MM.1S (cell line): Measurements from ENCODE around the gene STRADA.

Experiments
- EZH2 ChIP-seq: fragments of 300-600 bp; sonication (generic); optimal IDR thresholded peaks from 2 replicates; pipeline ENCODE3; 2017; ENCODE audit warnings: low read depth, mild to moderate bottlenecking, antibody characterized with exemption, low read length, mixed read lengths
- EZH2phosphoT487 ChIP-seq: fragments of 300-600 bp; sonication (generic); IDR thresholded peaks from 2 replicates; pipeline ENCODE4 v1.6.1; 2018; ENCODE audit warnings: antibody characterized with exemption, low read length
- TF ChIP-seq, protein P1 (sequence below): fragments of 300-600 bp; sonication (generic); IDR thresholded peaks from 2 replicates; pipeline ENCODE4 v1.5.1; 2016; ENCODE audit warnings: antibody characterized with exemption, low read length, mixed read lengths

DNA sequence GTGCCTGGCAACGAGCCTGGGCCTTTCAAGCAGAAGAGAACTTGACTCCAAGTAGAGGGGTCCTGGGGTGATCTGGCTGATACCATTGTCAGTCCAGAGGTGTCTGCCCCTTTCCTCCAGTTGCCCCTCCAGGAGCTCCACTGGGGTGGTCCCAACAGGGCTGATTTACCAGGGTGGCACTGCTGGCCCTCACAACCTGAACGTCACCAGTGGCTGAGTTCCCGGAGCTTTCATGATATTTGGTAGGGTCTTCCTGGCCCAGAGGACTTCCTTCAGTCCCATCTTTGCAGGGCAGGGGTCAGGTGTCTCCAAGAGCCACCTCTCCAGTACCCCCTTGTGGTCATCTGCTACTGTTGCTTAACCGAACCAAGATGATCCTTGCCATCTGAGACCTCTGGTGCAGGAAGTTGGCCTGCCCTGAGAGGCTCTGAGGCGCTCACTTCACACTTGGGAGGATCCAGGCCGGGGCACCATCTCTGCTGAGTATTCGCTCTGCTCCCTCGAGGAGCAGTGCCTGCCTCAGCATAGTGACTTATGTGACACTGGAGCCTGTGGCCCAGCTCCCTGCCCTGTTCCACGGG lies 45.1 kb downstream of the STRADA start:
- TF ChIP-seq, protein P1, sequence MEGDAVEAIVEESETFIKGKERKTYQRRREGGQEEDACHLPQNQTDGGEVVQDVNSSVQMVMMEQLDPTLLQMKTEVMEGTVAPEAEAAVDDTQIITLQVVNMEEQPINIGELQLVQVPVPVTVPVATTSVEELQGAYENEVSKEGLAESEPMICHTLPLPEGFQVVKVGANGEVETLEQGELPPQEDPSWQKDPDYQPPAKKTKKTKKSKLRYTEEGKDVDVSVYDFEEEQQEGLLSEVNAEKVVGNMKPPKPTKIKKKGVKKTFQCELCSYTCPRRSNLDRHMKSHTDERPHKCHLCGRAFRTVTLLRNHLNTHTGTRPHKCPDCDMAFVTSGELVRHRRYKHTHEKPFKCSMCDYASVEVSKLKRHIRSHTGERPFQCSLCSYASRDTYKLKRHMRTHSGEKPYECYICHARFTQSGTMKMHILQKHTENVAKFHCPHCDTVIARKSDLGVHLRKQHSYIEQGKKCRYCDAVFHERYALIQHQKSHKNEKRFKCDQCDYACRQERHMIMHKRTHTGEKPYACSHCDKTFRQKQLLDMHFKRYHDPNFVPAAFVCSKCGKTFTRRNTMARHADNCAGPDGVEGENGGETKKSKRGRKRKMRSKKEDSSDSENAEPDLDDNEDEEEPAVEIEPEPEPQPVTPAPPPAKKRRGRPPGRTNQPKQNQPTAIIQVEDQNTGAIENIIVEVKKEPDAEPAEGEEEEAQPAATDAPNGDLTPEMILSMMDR: peak; percentile 25
- TF ChIP-seq EZH2: no peak
- no peak for TF ChIP-seq EZH2phosphoT487
